DMS 273 treated with DMSO at 0.1 percent for 48 hours (cell line): ENCODE data around the gene LPIN3.

Experiments
- DNase-seq: peaks from one replicate; lab custom pipeline; 2025; lab: John Stamatoyannopoulos, UW

The LPIN3 gene

GRCh38 chr20:41365777-41366545 lies 25.3 kb downstream of the LPIN3 start:
- DNase-seq: no peak

GRCh38 chr20:41366546-41367392 lies 26.1 kb downstream of the LPIN3 start, which contains the start of gene EMILIN3:
EMILIN3 (minus strand) TSS chr20:41366818; CDS start chr20:41366634, 184 bp downstream.
- DNase-seq: no peak

- no peak for DNase-seq
Observed at GRCh38 chr20:41367393-41367695, 26.7 kb downstream of the LPIN3 start.

- no peak for DNase-seq
Observed at GRCh38 chr20:41367956-41368355, 27.3 kb downstream of the LPIN3 start.

- no peak for DNase-seq
Observed at GRCh38 chr20:41369673-41370072, 29.1 kb downstream of the LPIN3 start.

GRCh38 chr20:41370176-41370575 lies 29.6 kb downstream of the LPIN3 start:
- DNase-seq: no peak

GRCh38 chr20:41371371-41371770 lies 30.8 kb downstream of the LPIN3 start:
- no peak for DNase-seq

- DNase-seq: no peak
Observed at GRCh38 chr20:41373251-41373783, 32.7 kb downstream of the LPIN3 start.

- no peak for DNase-seq
Observed at GRCh38 chr20:41373931-41374920, 33.6 kb downstream of the LPIN3 start.

- no peak for DNase-seq
Observed at GRCh38 chr20:41375846-41376245, 35.2 kb downstream of the LPIN3 start.

GRCh38 chr20:41376349-41376748 lies 35.7 kb downstream of the LPIN3 start:
- no peak for DNase-seq

- DNase-seq: no peak
Observed at GRCh38 chr20:41377275-41377674, 36.7 kb downstream of the LPIN3 start.

- DNase-seq: no peak
Observed at GRCh38 chr20:41379551-41379950, 38.9 kb downstream of the LPIN3 start.

- DNase-seq: no peak
Observed at GRCh38 chr20:41380551-41381193, 40.1 kb downstream of the LPIN3 start.

GRCh38 chr20:41382791-41383305 lies 42.2 kb downstream of the LPIN3 start:
- no peak for DNase-seq

- no peak for DNase-seq
Observed at GRCh38 chr20:41386502-41387427, 46.1 kb downstream of the LPIN3 start.

- DNase-seq: no peak
Observed at GRCh38 chr20:41387444-41387851, 46.8 kb downstream of the LPIN3 start.

- no peak for DNase-seq
Observed at GRCh38 chr20:41390889-41391288, 50.3 kb downstream of the LPIN3 start.

GRCh38 chr20:41391587-41392001 lies 51.0 kb downstream of the LPIN3 start:
- DNase-seq: no peak

GRCh38 chr20:41392295-41392694 lies 51.7 kb downstream of the LPIN3 start:
- no peak for DNase-seq
